ENCODE data around the gene LCLAT1.

LCLAT1 gene

GRCh38 chr2:30428348-30428662 lies 18.7 kb upstream of the LCLAT1 start:
- no peak for DNase-seq (ENCODE audit: low read depth, low spot score)
- POLR2A ChIA-PET = no interaction called here
- TF ChIP-seq, protein P1, sequence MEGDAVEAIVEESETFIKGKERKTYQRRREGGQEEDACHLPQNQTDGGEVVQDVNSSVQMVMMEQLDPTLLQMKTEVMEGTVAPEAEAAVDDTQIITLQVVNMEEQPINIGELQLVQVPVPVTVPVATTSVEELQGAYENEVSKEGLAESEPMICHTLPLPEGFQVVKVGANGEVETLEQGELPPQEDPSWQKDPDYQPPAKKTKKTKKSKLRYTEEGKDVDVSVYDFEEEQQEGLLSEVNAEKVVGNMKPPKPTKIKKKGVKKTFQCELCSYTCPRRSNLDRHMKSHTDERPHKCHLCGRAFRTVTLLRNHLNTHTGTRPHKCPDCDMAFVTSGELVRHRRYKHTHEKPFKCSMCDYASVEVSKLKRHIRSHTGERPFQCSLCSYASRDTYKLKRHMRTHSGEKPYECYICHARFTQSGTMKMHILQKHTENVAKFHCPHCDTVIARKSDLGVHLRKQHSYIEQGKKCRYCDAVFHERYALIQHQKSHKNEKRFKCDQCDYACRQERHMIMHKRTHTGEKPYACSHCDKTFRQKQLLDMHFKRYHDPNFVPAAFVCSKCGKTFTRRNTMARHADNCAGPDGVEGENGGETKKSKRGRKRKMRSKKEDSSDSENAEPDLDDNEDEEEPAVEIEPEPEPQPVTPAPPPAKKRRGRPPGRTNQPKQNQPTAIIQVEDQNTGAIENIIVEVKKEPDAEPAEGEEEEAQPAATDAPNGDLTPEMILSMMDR (IDR thresholded peaks at IDR 0.05; ENCODE audit: insufficient read depth, low read length, missing control alignments) = no peak
- H3K4me3 ChIP-seq (ENCODE audit: low read depth, low read length) = no peak overlapping the region
- CTCF ChIA-PET = interaction anchor here (1.3 to 2.0 kb wide), 3 partner anchors 16 to 263 kb away, joined by 3 to 6 read pairs (median 4); partner anchors contain the start of gene LCLAT1

GRCh38 chr2:30428827-30429461 lies 18.1 kb upstream of the LCLAT1 start:
- no peak overlapping the region for H3K4me3 ChIP-seq (ENCODE audit: low read depth, low read length)
- DNase-seq (ENCODE audit: low read depth, low spot score) = no peak
- ChIA-PET CTCF (interaction anchor here (1.3 to 2.0 kb wide), 3 partner anchors 17 to 264 kb away, joined by 3 to 6 read pairs (median 4); partner anchors contain the start of gene LCLAT1), POLR2A (no interaction called here)
- TF ChIP-seq, protein P1 (IDR thresholded peaks at IDR 0.05; ENCODE audit: insufficient read depth, low read length, missing control alignments) = no peak

- ChIA-PET POLR2A (no interaction called here), CTCF (interaction anchor here (0.9 to 1.2 kb wide), 3 partner anchors 47 to 273 kb away, joined by 3 to 5 read pairs (median 3); no protein-coding TSS in a partner anchor)
- DNase-seq (ENCODE audit: low read depth, low spot score) = no peak
- TF ChIP-seq, protein P1 (IDR thresholded peaks at IDR 0.05; ENCODE audit: insufficient read depth, low read length, missing control alignments) = no peak
- H3K4me3 ChIP-seq (ENCODE audit: low read depth, low read length) = no peak overlapping the region
Observed at GRCh38 chr2:30433541-30434299, 13.3 kb upstream of the LCLAT1 start.

- ChIA-PET POLR2A (no interaction called here), CTCF (interaction anchor here (0.9 kb wide), 1 partner anchor 272 kb away, joined by 3 read pairs; no protein-coding TSS in a partner anchor)
- no peak overlapping the region for H3K4me3 ChIP-seq (ENCODE audit: low read depth, low read length)
- TF ChIP-seq, protein P1 (IDR thresholded peaks at IDR 0.05; ENCODE audit: insufficient read depth, low read length, missing control alignments) = no peak
- no peak for DNase-seq (ENCODE audit: low read depth, low spot score)
Observed at GRCh38 chr2:30434708-30435107, 12.3 kb upstream of the LCLAT1 start.

DNA sequence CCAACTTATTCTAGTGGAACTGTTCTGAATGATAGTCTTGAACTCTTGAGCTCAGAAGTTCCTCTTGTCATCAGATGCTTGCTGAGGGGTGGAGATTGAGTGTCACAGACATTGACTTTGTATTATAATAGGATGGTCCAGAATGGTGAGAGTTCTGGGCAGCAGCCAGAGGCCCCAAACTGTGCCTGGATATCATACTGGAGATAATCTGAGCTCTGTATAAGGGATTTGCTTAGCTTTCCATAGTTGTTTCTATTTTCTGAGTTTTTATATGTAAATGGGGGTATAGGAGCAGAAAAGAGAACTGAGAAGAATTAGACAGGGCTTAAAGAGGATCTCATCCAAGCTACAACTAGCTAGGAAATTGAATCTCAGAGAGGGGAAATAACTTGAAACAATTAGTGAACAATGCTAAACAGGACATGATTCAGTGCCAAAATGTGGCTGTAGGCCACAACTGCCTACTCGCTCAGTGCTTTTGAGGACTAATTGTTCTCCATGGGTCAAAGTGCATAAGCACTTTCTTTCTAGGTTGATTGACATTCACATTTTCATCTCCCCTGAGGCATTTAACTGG lies 10.1 kb upstream of the LCLAT1 start:
- TF ChIP-seq, protein P1 (IDR thresholded peaks at IDR 0.05; ENCODE audit: insufficient read depth, low read length, missing control alignments) = no peak
- ChIA-PET CTCF (interaction anchor here (0.9 to 2.7 kb wide), 4 partner anchors 11 to 271 kb away, joined by 3 to 10 read pairs (median 4); no protein-coding TSS in a partner anchor), POLR2A (interaction anchor here (0.5 to 1.0 kb wide), 3 partner anchors 12 to 205 kb away, joined by 4 read pairs; no protein-coding TSS in a partner anchor)
- no peak overlapping the region for H3K4me3 ChIP-seq (ENCODE audit: low read depth, low read length)
- no peak for DNase-seq (ENCODE audit: low read depth, low spot score)

All from AG04449 (cell line).